Hematopoietic multipotent progenitor cell treated with erythropoietin and hydrocortisone succinate and interleukin-3 and kit ligand, for 8 days (in vitro differentiated cells): ENCODE results near the gene ANXA7.
"Not testable (repeated sequence)": the region's sequence is repeated elsewhere in the genome, so short reads cannot be mapped to it uniquely, and the experiment has no call there.

Source experiments
- DNase-seq: peaks from one replicate; pipeline ENCODE4 v3.0.0-alpha.2; 2015

The ANXA7 gene

GRCh38 chr10:73406846-73407245, 7.0 kb downstream of the ANXA7 start:
- peak; percentile 52 for DNase-seq

GRCh38 chr10:73405556-73405955, 8.3 kb downstream of the ANXA7 start:
- no peak for DNase-seq

GRCh38 chr10:73404690-73405089, 9.2 kb downstream of the ANXA7 start:
- no peak for DNase-seq

GRCh38 chr10:73401636-73402035, 12.2 kb downstream of the ANXA7 start:
- no peak for DNase-seq

GRCh38 chr10:73399063-73399462, 14.8 kb downstream of the ANXA7 start:
- no peak for DNase-seq

GRCh38 chr10:73398024-73398423, 15.8 kb downstream of the ANXA7 start:
- no peak for DNase-seq

GRCh38 chr10:73394325-73394724, 19.5 kb downstream of the ANXA7 start:
- not testable (repeated sequence) for DNase-seq

GRCh38 chr10:73388228-73388627, 25.6 kb downstream of the ANXA7 start:
- no peak for DNase-seq

GRCh38 chr10:73386583-73386982, 27.3 kb downstream of the ANXA7 start:
- no peak for DNase-seq

GRCh38 chr10:73379064-73379748, 34.7 kb downstream of the ANXA7 start:
- no peak for DNase-seq

GRCh38 chr10:73376679-73377078, 37.2 kb downstream of the ANXA7 start:
- no peak for DNase-seq

GRCh38 chr10:73368238-73368637, 45.6 kb downstream of the ANXA7 start:
- no peak for DNase-seq

GRCh38 chr10:73366381-73367298, 47.2 kb downstream of the ANXA7 start:
- DNase-seq = peak; percentile 24

GRCh38 chr10:73364964-73365363, 48.9 kb downstream of the ANXA7 start:
- no peak for DNase-seq

GRCh38 chr10:73359492-73359891, 54.4 kb downstream of the ANXA7 start:
- no peak for DNase-seq

GRCh38 chr10:73358331-73359279, 55.3 kb downstream of the ANXA7 start, which contains the start of gene CFAP70:
Gene CFAP70, minus strand, starts transcription at chr10:73358864. Its CDS starts 4,068 bp downstream, at chr10:73354796.
- peak; percentile 97 for DNase-seq

- no peak for DNase-seq
Observed at GRCh38 chr10:73357821-73358220, 56.0 kb downstream of the ANXA7 start.

GRCh38 chr10:73357166-73357565, 56.7 kb downstream of the ANXA7 start:
- no peak for DNase-seq

- DNase-seq = no peak
Observed at GRCh38 chr10:73344269-73344668, 69.6 kb downstream of the ANXA7 start.

GRCh38 chr10:73340121-73340520, 73.7 kb downstream of the ANXA7 start:
- no peak for DNase-seq

- no peak for DNase-seq
Observed at GRCh38 chr10:73339436-73339835, 74.4 kb downstream of the ANXA7 start.

GRCh38 chr10:73338801-73339368, 75.0 kb downstream of the ANXA7 start:
- DNase-seq = no peak
